Measurements from ENCODE around the gene ADGRD1.

ADGRD1 gene

DNA sequence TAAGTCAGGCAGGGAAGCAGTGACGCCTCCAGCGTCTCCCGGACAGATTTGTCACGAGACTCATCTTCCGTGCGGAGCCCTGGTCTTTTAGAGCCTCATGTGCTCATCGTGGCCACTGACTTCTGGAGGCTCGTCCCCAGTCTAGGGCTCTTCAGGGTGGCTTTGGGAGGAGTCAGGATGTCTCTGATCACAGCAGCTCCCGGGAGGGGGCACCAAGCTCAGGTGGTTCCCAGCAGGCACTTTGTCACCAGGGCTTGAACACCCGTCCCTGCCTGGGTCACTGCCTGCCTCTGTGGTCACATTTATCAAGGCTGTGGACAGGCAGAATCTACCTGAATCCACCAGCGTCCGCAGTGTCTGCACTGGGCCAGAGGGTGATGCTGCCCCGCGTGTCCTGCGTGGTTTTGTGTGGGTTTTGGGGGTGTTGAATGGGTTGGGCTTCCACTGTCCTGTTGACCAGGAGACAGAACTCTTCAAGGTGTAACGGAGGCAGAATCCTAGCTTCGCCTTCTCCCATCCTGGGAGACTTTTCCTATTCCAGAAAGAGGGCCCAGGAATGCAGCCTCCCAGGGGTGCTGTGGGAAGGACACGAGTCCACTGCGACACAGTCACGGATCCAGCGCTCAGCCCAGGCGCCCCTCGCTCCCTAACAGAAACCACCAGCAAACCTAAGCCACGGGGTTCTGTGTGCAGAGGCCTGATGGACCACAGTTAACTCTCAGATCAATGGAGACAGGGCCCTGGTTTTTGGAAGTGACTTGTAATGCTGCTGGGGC is 132.3 kb downstream of the ADGRD1 start:
- Histone ChIP-seq H3K4me1 (ENCODE audit: control insufficient read depth in 1 of 2, insufficient read depth in 2 of 2, low read length in 2 of 2) (no peaks in the 10 kb centered on the region), H3K9me3 (ENCODE audit: control insufficient read depth in 1 of 2, low read length in 2 of 2) (no peaks in the 10 kb centered on the region), H3K27ac (ENCODE audit: low read length) (no peak overlapping the region), H3K27me3 (ENCODE audit: low read depth, low read length) (no peaks in the 10 kb centered on the region), H3K36me3 (ENCODE audit: control insufficient read depth in 1 of 2, insufficient read depth in 2 of 2, low read length in 2 of 2) (peaks cover 0 to 17% of the 10 kb centered on the region in 2 donors), H3K4me3 (ENCODE audit: low read depth in 1 of 2, low read length in 2 of 2) (no peak overlapping the region)

GRCh38 chr12:131087302-131087818 is 133.7 kb downstream of the ADGRD1 start:
- H3K9me3 ChIP-seq (ENCODE audit: control insufficient read depth in 1 of 2, low read length in 2 of 2), result no peaks in the 10 kb centered on the region
- H3K27me3 ChIP-seq (ENCODE audit: low read depth, low read length), result no peaks in the 10 kb centered on the region
- peaks cover 0 to 17% of the 10 kb centered on the region in 2 donors for H3K36me3 ChIP-seq (ENCODE audit: control insufficient read depth in 1 of 2, insufficient read depth in 2 of 2, low read length in 2 of 2)
- H3K4me3 ChIP-seq (ENCODE audit: low read depth in 1 of 2, low read length in 2 of 2), result no peak overlapping the region
- no peaks in the 10 kb centered on the region for H3K4me1 ChIP-seq (ENCODE audit: control insufficient read depth in 1 of 2, insufficient read depth in 2 of 2, low read length in 2 of 2)
- no peak overlapping the region for H3K27ac ChIP-seq (ENCODE audit: low read length)

DNA sequence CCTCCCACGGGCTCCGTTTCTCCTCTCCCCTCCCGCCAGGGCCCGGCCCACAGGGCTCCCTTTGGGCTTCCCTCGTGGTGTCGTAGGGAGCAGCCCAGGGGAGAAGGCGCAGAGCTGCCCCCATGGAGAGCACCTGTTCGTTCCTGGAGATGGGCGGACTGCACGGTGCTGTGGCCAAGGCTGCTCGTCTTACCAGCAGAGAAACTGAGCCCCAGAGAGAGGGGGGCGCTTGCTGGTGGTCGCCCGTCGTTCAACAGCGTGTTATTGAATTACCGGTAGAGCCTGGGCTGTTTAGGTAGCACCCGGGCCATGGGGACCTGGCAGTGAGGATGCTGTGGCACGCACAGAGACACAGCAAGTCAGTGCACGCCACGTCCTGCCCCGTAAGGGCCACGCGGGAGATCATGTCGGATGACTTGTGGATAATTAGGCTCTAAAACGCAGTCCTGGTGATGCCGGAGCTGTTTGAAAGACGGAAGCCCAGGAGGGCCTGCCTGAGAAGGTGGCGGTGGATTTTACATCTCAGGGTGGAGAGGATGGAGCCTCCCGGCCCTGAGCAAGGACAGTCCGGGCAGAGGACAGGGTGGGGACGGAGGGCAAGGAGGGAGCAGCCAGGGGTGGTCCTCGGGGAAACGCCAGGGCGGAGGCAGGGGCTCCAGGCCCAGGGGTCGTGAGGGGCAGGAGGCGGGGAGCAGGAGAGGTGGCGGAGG is 134.4 kb downstream of the ADGRD1 start:
- H3K4me3 ChIP-seq (ENCODE audit: low read depth in 1 of 2, low read length in 2 of 2), result no peak overlapping the region
- no peak overlapping the region for H3K27ac ChIP-seq (ENCODE audit: low read length)
- H3K36me3 ChIP-seq (ENCODE audit: control insufficient read depth in 1 of 2, insufficient read depth in 2 of 2, low read length in 2 of 2), result peaks cover 0 to 17% of the 10 kb centered on the region in 2 donors
- H3K4me1 ChIP-seq (ENCODE audit: control insufficient read depth in 1 of 2, insufficient read depth in 2 of 2, low read length in 2 of 2), result no peaks in the 10 kb centered on the region
- no peaks in the 10 kb centered on the region for H3K27me3 ChIP-seq (ENCODE audit: low read depth, low read length)
- H3K9me3 ChIP-seq (ENCODE audit: control insufficient read depth in 1 of 2, low read length in 2 of 2), result no peaks in the 10 kb centered on the region

- Histone ChIP-seq H3K27ac (ENCODE audit: low read length) (no peak overlapping the region), H3K4me1 (ENCODE audit: control insufficient read depth in 1 of 2, insufficient read depth in 2 of 2, low read length in 2 of 2) (no peaks in the 10 kb centered on the region), H3K27me3 (ENCODE audit: low read depth, low read length) (no peaks in the 10 kb centered on the region), H3K4me3 (ENCODE audit: low read depth in 1 of 2, low read length in 2 of 2) (no peak overlapping the region), H3K36me3 (ENCODE audit: control insufficient read depth in 1 of 2, insufficient read depth in 2 of 2, low read length in 2 of 2) (peaks cover 0 to 17% of the 10 kb centered on the region in 2 donors), H3K9me3 (ENCODE audit: control insufficient read depth in 1 of 2, low read length in 2 of 2) (no peaks in the 10 kb centered on the region)
Measured at GRCh38 chr12:131088701-131089530, 135.2 kb downstream of the ADGRD1 start.

GRCh38 chr12:131089531-131090273 is 136.0 kb downstream of the ADGRD1 start:
- no peaks in the 10 kb centered on the region for H3K27me3 ChIP-seq (ENCODE audit: low read depth, low read length)

DNA sequence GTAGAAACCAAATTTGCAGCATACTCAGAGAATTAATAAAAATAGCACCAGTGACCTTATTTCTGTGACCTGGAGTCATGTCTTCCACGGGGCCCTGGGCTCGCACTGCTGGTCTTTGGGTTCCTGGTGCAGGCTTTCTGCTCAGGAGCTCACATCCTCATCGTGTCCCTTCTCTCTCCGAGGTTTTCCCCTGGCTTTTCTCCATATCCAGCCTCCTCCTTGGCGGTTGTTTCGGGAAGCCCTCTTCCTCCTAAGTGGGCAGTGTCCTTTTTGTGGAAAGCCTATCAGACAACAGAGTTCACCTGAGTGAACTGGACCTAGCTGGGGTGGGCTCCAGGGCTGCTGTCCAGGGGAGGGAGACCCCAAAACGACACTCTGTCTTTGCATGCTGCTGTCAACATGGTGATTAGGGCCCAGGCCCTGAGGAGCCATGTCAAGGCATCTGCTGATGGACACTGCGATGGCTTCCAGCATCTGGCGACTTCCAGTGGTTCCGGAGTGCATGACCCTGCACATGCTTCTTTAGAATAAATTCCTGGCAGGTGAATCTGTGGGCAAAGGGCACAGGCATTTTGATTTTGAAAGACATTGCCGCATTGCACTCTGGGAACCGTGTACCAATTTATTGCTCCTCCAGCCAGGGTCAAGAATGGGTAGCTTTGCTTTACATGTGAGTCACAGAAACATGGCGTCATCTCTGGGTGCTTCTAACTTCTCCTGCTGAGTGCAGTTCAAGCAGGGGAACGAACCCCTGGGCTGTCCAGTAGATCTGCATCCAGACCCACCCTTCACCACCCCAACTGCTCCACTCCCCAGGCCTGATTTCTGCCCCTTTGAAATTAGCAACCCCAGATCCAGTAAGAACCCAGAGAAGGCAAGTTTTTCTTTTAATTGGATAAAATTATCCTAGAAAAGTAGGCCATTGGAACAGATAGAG is 136.8 kb downstream of the ADGRD1 start:
- Histone ChIP-seq H3K9me3 (ENCODE audit: control insufficient read depth in 1 of 2, low read length in 2 of 2) (no peaks in the 10 kb centered on the region), H3K36me3 (ENCODE audit: control insufficient read depth in 1 of 2, insufficient read depth in 2 of 2, low read length in 2 of 2) (peaks cover 0 to 10% of the 10 kb centered on the region in 2 donors), H3K4me3 (ENCODE audit: low read depth in 1 of 2, low read length in 2 of 2) (no peak overlapping the region), H3K4me1 (ENCODE audit: control insufficient read depth in 1 of 2, insufficient read depth in 2 of 2, low read length in 2 of 2) (no peaks in the 10 kb centered on the region), H3K27me3 (ENCODE audit: low read depth, low read length) (no peaks in the 10 kb centered on the region), H3K27ac (ENCODE audit: low read length) (no peak overlapping the region)

More at GRCh38 chr12:131089531-131090273, 136.0 kb downstream of the ADGRD1 start:
- no peak overlapping the region for H3K27ac ChIP-seq (ENCODE audit: low read length)
- H3K9me3 ChIP-seq (ENCODE audit: control insufficient read depth in 1 of 2, low read length in 2 of 2), result no peaks in the 10 kb centered on the region
- no peak overlapping the region for H3K4me3 ChIP-seq (ENCODE audit: low read depth in 1 of 2, low read length in 2 of 2)
- H3K36me3 ChIP-seq (ENCODE audit: control insufficient read depth in 1 of 2, insufficient read depth in 2 of 2, low read length in 2 of 2), result peaks cover 0 to 14% of the 10 kb centered on the region in 2 donors
- H3K4me1 ChIP-seq (ENCODE audit: control insufficient read depth in 1 of 2, insufficient read depth in 2 of 2, low read length in 2 of 2), result no peaks in the 10 kb centered on the region

- Histone ChIP-seq H3K4me3 (ENCODE audit: low read depth in 1 of 2, low read length in 2 of 2) (no peak overlapping the region), H3K27me3 (ENCODE audit: low read depth, low read length) (no peaks in the 10 kb centered on the region), H3K9me3 (ENCODE audit: control insufficient read depth in 1 of 2, low read length in 2 of 2) (no peaks in the 10 kb centered on the region), H3K4me1 (ENCODE audit: control insufficient read depth in 1 of 2, insufficient read depth in 2 of 2, low read length in 2 of 2) (no peaks in the 10 kb centered on the region), H3K36me3 (ENCODE audit: control insufficient read depth in 1 of 2, insufficient read depth in 2 of 2, low read length in 2 of 2) (peaks cover 0 to under 1% of the 10 kb centered on the region in 2 donors), H3K27ac (ENCODE audit: low read length) (no peak overlapping the region)
Measured at GRCh38 chr12:131091413-131091975, 137.8 kb downstream of the ADGRD1 start.

DNA sequence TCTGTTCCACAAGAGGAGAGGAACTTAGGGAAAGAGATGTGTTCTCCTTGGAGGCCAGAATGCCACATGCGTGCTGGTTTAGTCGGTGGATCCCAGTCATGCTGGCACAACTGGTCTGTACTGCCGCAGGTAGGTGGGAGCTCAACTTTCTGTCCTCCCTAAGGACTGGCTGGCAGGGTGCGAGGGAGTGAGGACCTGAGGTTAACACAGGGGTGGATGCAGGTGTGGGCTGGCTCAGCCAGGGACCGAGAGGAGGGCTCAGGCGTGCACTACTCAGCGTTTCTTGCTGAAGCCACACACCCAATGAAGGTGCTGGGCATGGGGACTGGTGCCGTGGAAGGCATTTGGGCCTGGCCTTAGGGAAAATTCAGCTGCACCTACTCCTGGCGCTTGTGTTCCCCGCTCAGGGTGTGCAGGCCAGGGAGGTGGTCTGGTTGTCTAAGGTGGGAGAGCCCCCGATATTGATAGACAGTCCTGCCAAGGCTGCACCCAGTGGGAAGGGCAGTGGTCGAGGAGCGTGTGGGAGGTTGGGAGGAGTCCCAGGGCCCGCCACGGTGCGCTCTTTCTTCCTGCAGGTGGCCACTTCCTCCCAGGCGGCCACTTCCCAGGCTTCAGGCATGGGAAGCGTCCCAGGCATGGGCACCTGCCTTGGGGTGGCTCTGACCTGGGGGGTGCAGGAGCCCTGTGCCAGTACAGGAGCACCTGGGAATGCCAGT is 138.4 kb downstream of the ADGRD1 start:
- H3K9me3 ChIP-seq (ENCODE audit: control insufficient read depth in 1 of 2, low read length in 2 of 2), result no peaks in the 10 kb centered on the region
- no peaks in the 10 kb centered on the region for H3K36me3 ChIP-seq (ENCODE audit: control insufficient read depth in 1 of 2, insufficient read depth in 2 of 2, low read length in 2 of 2)
- no peak overlapping the region for H3K4me3 ChIP-seq (ENCODE audit: low read depth in 1 of 2, low read length in 2 of 2)
- no peaks in the 10 kb centered on the region for H3K4me1 ChIP-seq (ENCODE audit: control insufficient read depth in 1 of 2, insufficient read depth in 2 of 2, low read length in 2 of 2)
- H3K27me3 ChIP-seq (ENCODE audit: low read depth, low read length), result no peaks in the 10 kb centered on the region
- no peak overlapping the region for H3K27ac ChIP-seq (ENCODE audit: low read length)

GRCh38 chr12:131092901-131093603 is 139.3 kb downstream of the ADGRD1 start:
- H3K27me3 ChIP-seq (ENCODE audit: low read depth, low read length), result no peaks in the 10 kb centered on the region
- no peaks in the 10 kb centered on the region for H3K9me3 ChIP-seq (ENCODE audit: control insufficient read depth in 1 of 2, low read length in 2 of 2)
- H3K4me1 ChIP-seq (ENCODE audit: control insufficient read depth in 1 of 2, insufficient read depth in 2 of 2, low read length in 2 of 2), result no peaks in the 10 kb centered on the region
- no peak overlapping the region for H3K27ac ChIP-seq (ENCODE audit: low read length)
- no peaks in the 10 kb centered on the region for H3K36me3 ChIP-seq (ENCODE audit: control insufficient read depth in 1 of 2, insufficient read depth in 2 of 2, low read length in 2 of 2)
- no peak overlapping the region for H3K4me3 ChIP-seq (ENCODE audit: low read depth in 1 of 2, low read length in 2 of 2)
